Heart left ventricle (tissue), 16 donors: Measurements from ENCODE around the gene TSEN54. TPM values are rescaled to one million over a fixed set of nuclear protein-coding genes. Genes with fewer than 3 reads are reported as not detected.

Experiments
- ATAC-seq, 4 donors: fragments of 200-7000 bp; cut with Tn5 transposase; one replicate each; pipeline ENCODE4 v1.9.1; 2020 to 2022; ENCODE audit warnings: moderate library complexity in 4 of 4, mild to moderate bottlenecking in 3 of 4, moderate number of reproducible peaks in 1 of 4
- DNase-seq, 5 donors: peaks; one replicate each; pipeline ENCODE4 v3.0.0-alpha.2; 2020
- H3K27ac ChIP-seq, 12 donors: fragments of 200-600 bp; sonication (generic) in 4 of 12; one replicate each; pipeline versions ENCODE4 v1.5.0 to v1.8.0; 2016 to 2022; ENCODE audit warnings: mild to moderate bottlenecking in 2 of 12
- H3K27me3 ChIP-seq, 9 donors: fragments of 200-600 bp; sonication (generic) in 2 of 9; one replicate each; pipeline versions ENCODE4 v1.5.1 to v1.8.0; 2016 to 2022; ENCODE audit warnings: mild to moderate bottlenecking in 3 of 9
- H3K36me3 ChIP-seq, 9 donors: fragments of 200-600 bp; sonication (generic) in 2 of 9; one replicate each; pipeline versions ENCODE4 v1.5.0 to v1.8.0; 2018 to 2022; ENCODE audit warnings: mild to moderate bottlenecking in 2 of 9
- H3K4me1 ChIP-seq, 12 donors: fragments of 200-600 bp; sonication (generic) in 4 of 12; one replicate each; pipeline versions ENCODE4 v1.5.0 to v1.8.0; 2016 to 2022; ENCODE audit warnings: mild to moderate bottlenecking in 3 of 12
- H3K4me3 ChIP-seq, 12 donors: fragments of 200-600 bp; sonication (generic) in 4 of 12; one replicate each; pipeline versions ENCODE4 v1.5.0 to v1.8.0; 2017 to 2022; ENCODE audit warnings: mild to moderate bottlenecking in 9 of 12, moderate library complexity in 4 of 12
- H3K9me3 ChIP-seq, 12 donors: fragments of 200-600 bp; sonication (generic) in 4 of 12; one replicate each; pipeline versions ENCODE4 v1.5.0 to v1.8.0; 2016 to 2022; ENCODE audit warnings: mild to moderate bottlenecking in 1 of 12
- POLR2A ChIP-seq, 2 donors: fragments of 450-650 bp; IDR thresholded peaks; one replicate each; pipeline ENCODE4 v1.6.1; 2017; ENCODE audit warnings: antibody characterized with exemption in 2 of 2, mild to moderate bottlenecking in 2 of 2, moderate library complexity in 2 of 2
- WGBS, 4 donors: extraction: QIAGEN DNeasy Blood & Tissue Kit in 2 of 4; methylation state at CpG; one replicate each; pipeline versions ENCODE4 v1.1.5 to v1.1.7; 2013 to 2018; 5-methylcytosine and 5-hydroxymethylcytosine counted together
- intact Hi-C, 10 donors: fragments of 100-400 bp; cut with DNase I; formaldehyde crosslinking; loops; one replicate each; pipeline versions ENCODE4 v1.11.1 to v1.14.2; 2022
- polyA plus RNA-seq, 2 donors: library from polyadenylated mRNA; stranded (reverse); fragments of 200-250 nt; gene quantifications; one replicate each; pipeline ENCODE4 v1.2.3, GENCODE V29; 2013
- total RNA-seq, 9 donors: library from RNA; depleted of rRNA in 2 of 9; stranded (reverse); fragments of >200 nt in 2 of 9; fragmentation: NEBNext Ultra II Directional in 3 of 9; extraction: Animal tissue kit (Norgen Biotek cat#: 25700) in 3 of 9; gene quantifications; one replicate each; pipeline versions ENCODE4 v1.1.0 to v1.2.4, GENCODE V29; 2016 to 2023
- TF ChIP-seq, protein P1 (sequence below), 12 donors: fragments of 200-600 bp; sonication (generic) in 4 of 12; IDR thresholded peaks; one replicate each; pipeline versions ENCODE4 v1.5.0 to v1.8.0; 2018 to 2022; ENCODE audit warnings: antibody characterized with exemption in 12 of 12, mild to moderate bottlenecking in 5 of 12
- donor health status: ischemic (EF 13 %, LVEDD 7.1; RV severe dilation, severe dysfunction).
- donor health status: healthy with polysubstance abuse.
- donor health status: DM: no; HTN: yes; CAD: no.
- donor health status: DM: no; HTN: no; CAD: no.
- donor health status: ischemic (EF 25% LVEDD 6.9; RV normal size, moderate dysfunction).
- donor health status: ischemic (EF 25% LVEDD 5.7; RV mildly dilated, moderate dysfunction).
- donor health status: healthy.
- donor health status: DM: yes; HTN: yes; CAD: no.
- donor health status: ischemic (EF 35%, LVEDD 5.7; RV mildly dilated, moderate dysfunction).
- donor health status: nonischemic (EF 11% LVEDD 7.7; RV severe dilation, severe dysfunction).
- donor health status: DM: yes; HTN: yes; CAD: no.
- donor health status: PGD.
- donor health status: ischemic (EF 29% LVEDD 5.4; RV normal size, mild dysfunction).
- donor health status: nonischemic (EF 23%, LVEDD 6.1; RV moderate dilation, normal function).

Gene TSEN54
- total and polyA plus RNA-seq, 11 donors = 4.0 to 12.4 (median 9.4) TPM

GRCh38 chr17:75570772-75571171 lies 54.4 kb downstream of the TSEN54 start:
- 87 to 94% (median 93%) methylated on average over 4 to 11 of the region's 11 CpGs for WGBS, 4 donors
- intact Hi-C loops = loop anchor here in 1 of 10 donors (5.0 kb wide), 1 partner anchor 148 kb away; no protein-coding TSS in a partner anchor
- DNase-seq = no peak
- no peaks in the 10 kb centered on the region for H3K36me3 ChIP-seq
- no peaks in the 10 kb centered on the region for H3K27me3 ChIP-seq
- ATAC-seq = no peak
- H3K4me3 ChIP-seq = no peak overlapping the region
- TF ChIP-seq, protein P1, sequence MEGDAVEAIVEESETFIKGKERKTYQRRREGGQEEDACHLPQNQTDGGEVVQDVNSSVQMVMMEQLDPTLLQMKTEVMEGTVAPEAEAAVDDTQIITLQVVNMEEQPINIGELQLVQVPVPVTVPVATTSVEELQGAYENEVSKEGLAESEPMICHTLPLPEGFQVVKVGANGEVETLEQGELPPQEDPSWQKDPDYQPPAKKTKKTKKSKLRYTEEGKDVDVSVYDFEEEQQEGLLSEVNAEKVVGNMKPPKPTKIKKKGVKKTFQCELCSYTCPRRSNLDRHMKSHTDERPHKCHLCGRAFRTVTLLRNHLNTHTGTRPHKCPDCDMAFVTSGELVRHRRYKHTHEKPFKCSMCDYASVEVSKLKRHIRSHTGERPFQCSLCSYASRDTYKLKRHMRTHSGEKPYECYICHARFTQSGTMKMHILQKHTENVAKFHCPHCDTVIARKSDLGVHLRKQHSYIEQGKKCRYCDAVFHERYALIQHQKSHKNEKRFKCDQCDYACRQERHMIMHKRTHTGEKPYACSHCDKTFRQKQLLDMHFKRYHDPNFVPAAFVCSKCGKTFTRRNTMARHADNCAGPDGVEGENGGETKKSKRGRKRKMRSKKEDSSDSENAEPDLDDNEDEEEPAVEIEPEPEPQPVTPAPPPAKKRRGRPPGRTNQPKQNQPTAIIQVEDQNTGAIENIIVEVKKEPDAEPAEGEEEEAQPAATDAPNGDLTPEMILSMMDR (IDR thresholded peaks at IDR 0.05) = no peak
- no peak for TF ChIP-seq POLR2A (IDR thresholded peaks at IDR 0.05)
- peak overlapping the region in 4 of 12 donors; percentile 34 to 86 (median 49) for H3K27ac ChIP-seq
- H3K9me3 ChIP-seq = no peaks in the 10 kb centered on the region
- peaks cover 0 to 13% (median 0%) of the 10 kb centered on the region in 12 donors for H3K4me1 ChIP-seq

DNA sequence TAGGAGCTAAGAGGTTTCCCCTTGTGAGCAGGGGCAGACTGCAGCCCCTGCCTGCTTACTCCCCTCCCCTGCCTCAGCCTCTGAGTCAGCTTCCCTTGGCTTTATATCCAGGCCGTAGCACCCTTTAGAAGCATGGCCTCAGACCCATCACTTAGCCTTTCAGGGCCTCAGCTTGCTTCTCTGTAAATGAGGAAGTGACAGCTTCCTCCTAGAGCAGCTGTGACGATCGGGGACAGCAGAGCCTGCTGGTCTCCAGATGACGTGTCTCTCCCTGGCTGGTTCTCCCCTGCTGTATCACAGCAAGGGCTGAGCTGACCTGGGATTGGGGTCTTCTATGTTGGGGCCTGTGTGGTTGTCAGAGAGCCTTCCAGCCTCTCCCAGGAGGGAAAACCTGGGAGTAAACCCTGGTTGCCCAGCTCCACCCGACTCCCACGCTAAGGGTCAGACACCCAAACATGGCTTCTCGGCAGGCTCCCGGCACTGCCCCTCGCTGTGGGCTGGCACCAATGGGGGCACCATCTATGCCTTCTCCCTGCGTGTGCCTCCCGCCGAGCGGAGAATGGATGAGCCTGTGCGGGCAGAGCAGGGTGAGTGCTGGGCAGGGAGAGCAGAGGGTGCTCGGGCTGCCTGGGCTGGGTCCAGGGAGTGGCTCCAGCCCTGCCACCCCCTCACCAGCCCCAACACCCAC lies 55.0 kb downstream of the TSEN54 start:
- Histone ChIP-seq H3K36me3 (no peaks in the 10 kb centered on the region), H3K4me1 (peaks cover 0 to 13% (median 0%) of the 10 kb centered on the region in 12 donors), H3K27ac (peak overlapping the region in 5 of 12 donors; percentile 29 to 86 (median 39)), H3K9me3 (no peaks in the 10 kb centered on the region), H3K4me3 (peak overlapping the region in 1 of 12 donors; percentile 12), H3K27me3 (no peaks in the 10 kb centered on the region)
- DNase-seq (peak in 4 of 5 donors; percentile 51 to 65 (median 58)), ATAC-seq (peak in 3 of 4 donors; percentile 49 to 83 (median 74))
- intact Hi-C loops = loop anchor here in 1 of 10 donors (5.0 kb wide), 1 partner anchor 149 kb away; no protein-coding TSS in a partner anchor
- TF ChIP-seq, protein P1 (IDR thresholded peaks at IDR 0.05) = no peak
- TF ChIP-seq POLR2A (IDR thresholded peaks at IDR 0.05) = no peak
- 81 to 92% (median 84%) methylated on average over 2 to 15 of the region's 15 CpGs for WGBS, 4 donors

DNA sequence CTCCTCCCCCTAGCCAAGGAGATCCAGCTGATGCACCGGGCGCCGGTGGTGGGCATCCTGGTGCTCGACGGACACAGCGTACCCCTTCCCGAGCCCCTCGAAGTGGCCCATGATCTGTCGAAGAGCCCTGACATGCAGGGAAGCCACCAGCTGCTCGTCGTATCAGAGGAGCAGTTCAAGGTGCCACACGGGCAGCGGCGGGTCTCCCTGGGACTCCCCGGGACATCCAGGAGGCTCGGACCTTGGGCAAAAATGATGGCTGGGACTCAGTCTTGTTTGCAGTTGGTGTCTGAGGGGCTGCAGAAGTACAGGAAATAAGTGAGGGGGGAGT lies 55.5 kb downstream of the TSEN54 start:
- ATAC-seq (no peak), DNase-seq (no peak)
- H3K4me3 ChIP-seq = no peak overlapping the region
- peaks cover 0 to 13% (median 0%) of the 10 kb centered on the region in 12 donors for H3K4me1 ChIP-seq
- H3K27ac ChIP-seq = no peak overlapping the region
- no peaks in the 10 kb centered on the region for H3K27me3 ChIP-seq
- intact Hi-C loops = loop anchor here in 1 of 10 donors (5.0 kb wide), 1 partner anchor 150 kb away; no protein-coding TSS in a partner anchor
- WGBS, 4 donors = 86 to 97% (median 95%) methylated on average over 16 of the region's 16 CpGs
- H3K36me3 ChIP-seq = no peaks in the 10 kb centered on the region
- no peaks in the 10 kb centered on the region for H3K9me3 ChIP-seq
- no peak for TF ChIP-seq POLR2A (IDR thresholded peaks at IDR 0.05)
- TF ChIP-seq, protein P1 (IDR thresholded peaks at IDR 0.05) = no peak

DNA sequence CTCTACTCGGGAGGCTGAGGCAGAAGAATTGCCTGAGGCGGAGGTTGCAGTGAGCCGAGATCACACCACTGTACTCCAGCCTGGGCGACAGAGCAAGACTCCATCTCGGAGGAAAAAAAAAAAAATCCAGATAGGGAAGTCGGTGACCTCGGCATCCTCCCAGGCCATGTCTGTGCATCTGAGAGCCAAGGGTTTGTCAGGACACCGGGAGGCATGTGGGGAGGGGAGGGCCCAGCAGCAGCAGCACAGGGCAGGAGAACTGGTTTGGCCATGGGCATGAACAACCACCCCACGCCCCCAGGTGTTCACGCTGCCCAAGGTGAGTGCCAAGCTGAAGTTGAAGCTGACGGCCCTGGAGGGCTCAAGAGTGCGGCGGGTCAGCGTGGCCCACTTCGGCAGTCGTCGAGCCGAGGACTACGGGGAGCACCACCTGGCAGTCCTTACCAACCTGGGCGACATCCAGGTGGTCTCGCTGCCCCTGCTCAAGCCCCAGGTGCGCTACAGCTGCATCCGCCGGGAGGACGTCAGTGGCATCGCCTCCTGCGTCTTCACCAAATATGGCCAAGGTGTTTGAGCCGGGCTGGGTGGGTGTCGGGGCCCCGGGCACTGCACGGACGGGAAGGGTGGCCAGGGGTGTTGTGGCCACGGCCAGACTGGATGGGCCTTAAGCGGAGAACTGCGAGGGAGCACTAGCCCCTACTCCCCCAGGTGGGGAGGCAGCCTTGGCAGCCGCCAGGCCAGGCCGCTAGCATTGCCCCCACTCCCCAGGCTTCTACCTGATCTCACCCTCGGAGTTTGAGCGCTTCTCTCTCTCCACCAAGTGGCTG lies 56.6 kb downstream of the TSEN54 start:
- Histone ChIP-seq H3K9me3 (no peaks in the 10 kb centered on the region), H3K27me3 (no peaks in the 10 kb centered on the region), H3K36me3 (no peaks in the 10 kb centered on the region), H3K4me3 (no peak overlapping the region), H3K4me1 (peaks cover 0 to 13% (median 0%) of the 10 kb centered on the region in 12 donors), H3K27ac (no peak overlapping the region)
- TF ChIP-seq, protein P1 (IDR thresholded peaks at IDR 0.05) = no peak
- no peak for TF ChIP-seq POLR2A (IDR thresholded peaks at IDR 0.05)
- ATAC-seq (no peak), DNase-seq (no peak)
- WGBS, 4 donors = 90 to 95% (median 95%) methylated on average over 13 to 39 of the region's 39 CpGs
- intact Hi-C loops = loop anchor here in 1 of 10 donors (5.0 kb wide), 1 partner anchor 151 kb away; no protein-coding TSS in a partner anchor
